ENCODE results near the gene COL18A1.

GRCh38 chr21:45522986-45523385 lies 118.0 kb downstream of the COL18A1 start:
- no peak for TF ChIP-seq CTCF (IDR thresholded peaks at IDR 0.05; ENCODE audit: low read depth, low read length, missing input control)
- no peak for TF ChIP-seq SP1 (IDR thresholded peaks at IDR 0.05)
- no peak for TF ChIP-seq HNF4G (IDR thresholded peaks at IDR 0.05)
- TF ChIP-seq FOXA1 (IDR thresholded peaks at IDR 0.05), result no peak
- no peak for TF ChIP-seq TAF1 (conservative IDR thresholded peaks at IDR 0.05)
- TF ChIP-seq GABPA (IDR thresholded peaks at IDR 0.05 in 1 of 2, conservative IDR thresholded peaks at IDR 0.05 in 1 of 2), result no peak
- no peak for TF ChIP-seq JUND (IDR thresholded peaks at IDR 0.05)
- TF ChIP-seq REST (IDR thresholded peaks at IDR 0.05), result no peak

Data from liver (tissue), 3 donors.